ENCODE data around the gene RNU6-8. TPM values are rescaled to one million over a fixed set of nuclear protein-coding genes. Genes with fewer than 3 reads are reported as not detected.

The RNU6-8 gene
- total RNA-seq, 4 donors from 2014 or later: not detected

- intact Hi-C loops (cut with DNase I): no loop called here
- Histone ChIP-seq H3K36me3 (no peaks in the 10 kb centered on the region), H3K4me1 (no peaks in the 10 kb centered on the region), H3K27me3 (no peaks in the 10 kb centered on the region), H3K27ac (no peak overlapping the region), H3K4me3 (no peak overlapping the region), H3K9me3 (peaks cover 0 to 13% (median 8%) of the 10 kb centered on the region in 3 donors)
- no peak for DNase-seq
- 81 to 88% methylated on average over 2 of the region's 2 CpGs for WGBS, 2 donors
- TF ChIP-seq CTCF (IDR thresholded peaks at IDR 0.05) (no peak), POLR2A (IDR thresholded peaks at IDR 0.05) (no peak)
Observed at GRCh38 chr14:32183151-32184058, 19.7 kb downstream of the RNU6-8 start.

- Histone ChIP-seq H3K9me3 (no peaks in the 10 kb centered on the region), H3K36me3 (no peaks in the 10 kb centered on the region), H3K4me1 (no peaks in the 10 kb centered on the region), H3K4me3 (no peak overlapping the region), H3K27me3 (no peaks in the 10 kb centered on the region), H3K27ac (no peak overlapping the region)
- no peak for DNase-seq
- intact Hi-C loops (cut with DNase I): no loop called here
- TF ChIP-seq POLR2A (IDR thresholded peaks at IDR 0.05) (no peak), CTCF (IDR thresholded peaks at IDR 0.05) (no peak)
- WGBS, 2 donors: 84 to 85% methylated on average over 5 of the region's 5 CpGs
Observed at GRCh38 chr14:32171469-32171868, 31.6 kb downstream of the RNU6-8 start.

GRCh38 chr14:32169191-32169590, 33.9 kb downstream of the RNU6-8 start:
- TF ChIP-seq CTCF (IDR thresholded peaks at IDR 0.05) (no peak), POLR2A (IDR thresholded peaks at IDR 0.05) (no peak)
- intact Hi-C loops (cut with DNase I): no loop called here
- Histone ChIP-seq H3K4me1 (no peaks in the 10 kb centered on the region), H3K27ac (no peak overlapping the region), H3K36me3 (no peaks in the 10 kb centered on the region), H3K4me3 (no peak overlapping the region), H3K9me3 (no peaks in the 10 kb centered on the region), H3K27me3 (no peaks in the 10 kb centered on the region)
- DNase-seq: no peak
- WGBS, 2 donors: 79 to 85% methylated on average over 3 of the region's 3 CpGs

- no peak for DNase-seq
Observed at GRCh38 chr14:32167907-32168306, 35.2 kb downstream of the RNU6-8 start.

More at GRCh38 chr14:32167907-32168306, 35.2 kb downstream of the RNU6-8 start:
- no peak overlapping the region for H3K27ac ChIP-seq
- WGBS, 2 donors: 55 to 66% methylated on average over 2 to 3 of the region's 3 CpGs
- no peaks in the 10 kb centered on the region for H3K9me3 ChIP-seq
- no peaks in the 10 kb centered on the region for H3K27me3 ChIP-seq
- TF ChIP-seq POLR2A (IDR thresholded peaks at IDR 0.05) (no peak), CTCF (IDR thresholded peaks at IDR 0.05) (no peak)
- H3K4me3 ChIP-seq: no peak overlapping the region
- no peaks in the 10 kb centered on the region for H3K4me1 ChIP-seq
- H3K36me3 ChIP-seq: no peaks in the 10 kb centered on the region
- intact Hi-C loops (cut with DNase I): no loop called here
